Measurements from ENCODE around the gene M6PR.
"Not testable (repeated sequence)": the region's sequence is repeated elsewhere in the genome, so short reads cannot be mapped to it uniquely, and the experiment has no call there.

M6PR gene

DNA sequence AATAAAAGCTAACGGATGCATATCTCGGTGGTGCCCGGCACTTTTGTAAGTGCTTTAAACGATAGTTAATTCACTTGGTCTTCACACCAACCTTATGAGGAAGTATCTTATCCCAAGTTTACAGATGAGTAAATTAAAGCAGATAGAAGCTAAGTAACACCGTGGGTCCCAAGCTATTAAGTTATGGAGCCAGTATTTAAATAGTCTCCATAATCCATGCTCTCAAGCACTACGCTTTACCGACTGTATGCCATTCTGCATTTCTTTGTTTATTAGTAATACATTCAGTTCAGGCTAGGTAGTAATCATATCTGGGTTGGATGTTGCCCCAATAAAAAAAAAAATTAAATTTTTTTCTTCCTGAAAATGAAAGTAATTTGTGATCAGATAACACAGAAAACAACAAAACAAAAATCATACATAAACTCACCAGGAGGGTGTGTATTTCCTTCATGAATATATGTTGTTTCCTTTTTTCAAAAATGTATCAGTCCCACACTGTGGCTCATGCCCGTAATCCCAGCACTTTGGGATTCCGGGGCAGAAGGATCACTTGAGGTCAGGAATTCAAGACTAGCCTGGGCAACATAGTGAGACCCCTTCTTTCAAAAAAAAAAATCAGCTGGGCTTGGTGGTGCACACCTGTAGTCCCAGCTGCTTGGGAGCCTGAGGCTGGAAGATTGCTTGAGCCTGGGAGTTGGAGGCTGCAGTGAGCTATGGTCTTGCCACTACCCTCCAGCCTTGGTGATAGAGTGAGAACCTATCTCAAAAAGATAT is 1.4 kb upstream of the M6PR start:
- no peak for DNase-seq

DNA sequence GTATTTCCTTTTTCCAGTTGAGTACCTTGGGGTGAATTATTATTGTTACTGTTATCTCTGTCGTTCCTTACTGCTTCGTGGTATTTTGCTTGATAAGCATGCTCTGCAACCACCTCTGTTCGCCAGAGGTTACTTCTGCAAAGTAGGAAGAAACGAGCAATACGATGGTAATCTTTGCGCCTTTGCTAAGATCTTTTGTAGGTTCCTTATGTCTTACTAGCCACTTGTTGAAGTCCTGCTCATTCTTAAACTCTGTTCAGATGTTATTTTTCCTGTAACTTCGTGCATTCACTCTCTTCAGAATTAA is 729 bp upstream of the M6PR start:
- DNase-seq = peak in 1 of 2 experiments; percentile 28

DNA sequence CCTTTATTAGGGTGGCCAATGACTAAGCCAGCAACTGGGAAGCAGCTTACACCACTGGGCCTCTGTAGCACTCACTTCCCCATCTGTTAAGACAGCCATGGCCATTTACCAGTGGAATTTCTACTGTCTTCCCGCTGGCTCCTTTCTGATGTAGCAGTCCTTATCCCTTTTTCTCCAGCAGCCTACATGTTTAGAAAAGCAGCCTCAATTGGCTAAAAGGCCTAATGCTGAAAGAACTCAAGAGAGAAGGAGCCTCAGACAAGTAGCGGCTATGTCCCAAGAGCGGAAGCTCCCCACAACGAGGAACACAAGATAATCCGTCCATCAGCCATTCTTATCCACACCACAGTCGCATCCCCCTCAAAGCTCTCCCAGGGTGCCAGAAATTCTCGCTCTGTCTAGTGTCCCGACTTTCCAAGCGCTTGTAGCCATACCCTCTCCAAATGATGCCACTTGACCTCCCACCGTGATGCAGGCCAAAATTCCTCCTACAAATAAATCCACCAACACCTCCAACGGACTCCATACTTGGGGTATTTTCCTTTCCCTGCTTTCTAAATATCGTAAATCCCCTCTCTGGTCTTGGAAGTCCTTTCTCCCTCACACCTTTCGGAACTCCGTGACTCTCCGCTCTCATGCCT is 624 bp downstream of the M6PR start:
- DNase-seq = peak in 1 of 2 experiments; percentile 6

DNA sequence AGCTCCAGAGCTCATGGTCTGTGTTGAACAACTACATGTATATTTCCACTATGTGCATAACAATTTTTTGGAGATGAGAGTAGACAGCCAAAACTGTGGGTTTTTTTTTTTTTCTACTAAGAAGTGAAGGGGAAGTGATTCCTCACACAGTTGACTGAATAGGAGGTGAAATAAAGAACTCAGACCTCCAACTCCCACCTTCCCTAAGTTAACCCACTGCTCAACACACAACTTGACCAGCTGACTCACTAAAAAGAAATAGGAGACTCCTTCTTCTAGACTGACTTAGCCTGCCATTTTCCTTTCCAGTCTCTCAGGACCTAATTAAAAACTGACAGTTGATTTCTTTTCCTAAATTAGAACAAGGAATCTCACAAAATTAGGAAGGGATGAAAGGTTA is 1.7 kb downstream of the M6PR start:
- DNase-seq = no peak

DNA sequence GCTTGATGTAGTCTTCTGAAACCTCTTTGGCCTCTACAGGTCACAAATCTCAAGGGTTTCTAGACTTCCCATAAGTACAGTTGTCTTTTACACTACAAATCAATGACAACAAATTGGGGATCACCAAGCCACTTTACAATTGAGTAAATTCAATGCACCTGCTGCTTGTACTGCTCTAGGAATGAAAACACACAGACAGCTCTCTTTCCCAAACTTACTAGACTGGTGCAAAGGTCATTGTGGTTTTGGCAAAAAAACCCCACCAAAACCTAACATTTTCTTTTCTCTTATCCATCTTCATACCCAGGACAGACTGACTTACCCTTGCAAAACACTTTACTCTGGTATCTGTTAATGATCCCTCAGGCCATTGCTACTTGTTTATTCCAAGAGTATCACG is 2.7 kb downstream of the M6PR start:
- DNase-seq = no peak

DNA sequence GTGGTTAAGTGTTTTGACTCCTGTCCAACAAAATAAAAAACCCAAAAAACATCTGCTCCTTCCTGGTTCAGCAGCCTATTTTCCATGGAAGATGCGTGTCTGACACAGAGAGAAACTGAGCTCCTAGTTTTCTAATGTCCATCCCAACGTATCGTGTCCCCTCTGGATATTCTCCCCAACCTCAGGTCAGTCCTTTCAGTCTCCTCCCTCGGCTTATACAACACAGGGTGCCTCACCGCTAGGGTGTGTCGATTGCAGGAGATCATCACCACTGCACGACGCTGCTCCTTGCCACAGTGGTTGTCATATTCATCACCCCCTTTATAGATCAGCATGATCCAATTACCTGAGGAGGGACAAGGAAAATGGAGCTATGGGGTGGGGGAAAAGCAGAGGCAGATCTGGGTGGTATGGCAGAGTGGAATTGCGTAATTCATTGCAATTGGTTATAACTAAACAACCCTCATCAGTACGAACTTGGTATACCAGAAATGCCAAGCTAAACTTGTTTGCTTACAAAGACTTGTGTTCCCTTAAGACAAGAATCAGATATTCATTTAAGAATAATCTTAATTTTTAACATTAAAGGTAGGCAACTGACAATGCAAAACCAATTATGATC is 5.8 kb downstream of the M6PR start:
- DNase-seq = no peak

DNA sequence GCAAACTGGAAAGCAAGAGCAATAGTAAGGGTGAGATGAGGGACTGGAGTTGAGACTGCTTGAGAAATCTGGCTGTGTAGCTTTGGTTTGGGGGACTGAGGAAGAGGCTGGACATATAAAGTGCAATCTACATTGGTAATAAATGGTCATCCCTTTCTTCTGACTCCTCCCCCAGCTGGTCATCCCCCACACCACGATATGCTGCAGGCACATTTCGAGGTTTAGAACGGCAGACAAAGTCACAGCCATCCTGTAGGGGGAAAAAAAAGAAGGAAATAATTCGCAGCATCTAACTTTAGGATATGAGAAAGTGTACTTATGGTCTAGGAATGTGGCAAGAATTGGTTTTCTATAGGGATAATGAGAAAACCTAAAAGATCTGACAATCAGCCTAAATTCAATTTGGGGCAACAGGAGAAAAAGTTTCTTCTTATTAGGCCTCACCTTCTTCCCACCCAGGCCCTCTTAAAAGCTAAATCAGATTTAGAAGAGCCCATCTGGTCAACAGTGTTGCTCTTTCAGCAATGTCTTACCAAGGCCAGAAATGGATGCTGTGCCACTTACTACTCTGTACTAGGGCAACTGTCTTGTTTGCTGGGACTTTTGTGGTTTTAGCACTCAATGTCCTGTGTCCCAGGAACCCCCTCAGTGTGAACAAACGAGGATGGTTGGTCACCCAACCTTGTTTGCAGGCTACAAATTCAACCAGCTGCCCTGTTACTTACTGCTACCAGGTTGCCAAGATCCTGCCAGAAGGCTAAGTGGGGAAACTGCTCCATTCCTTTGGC is 7.6 kb downstream of the M6PR start:
- DNase-seq = no peak

DNA sequence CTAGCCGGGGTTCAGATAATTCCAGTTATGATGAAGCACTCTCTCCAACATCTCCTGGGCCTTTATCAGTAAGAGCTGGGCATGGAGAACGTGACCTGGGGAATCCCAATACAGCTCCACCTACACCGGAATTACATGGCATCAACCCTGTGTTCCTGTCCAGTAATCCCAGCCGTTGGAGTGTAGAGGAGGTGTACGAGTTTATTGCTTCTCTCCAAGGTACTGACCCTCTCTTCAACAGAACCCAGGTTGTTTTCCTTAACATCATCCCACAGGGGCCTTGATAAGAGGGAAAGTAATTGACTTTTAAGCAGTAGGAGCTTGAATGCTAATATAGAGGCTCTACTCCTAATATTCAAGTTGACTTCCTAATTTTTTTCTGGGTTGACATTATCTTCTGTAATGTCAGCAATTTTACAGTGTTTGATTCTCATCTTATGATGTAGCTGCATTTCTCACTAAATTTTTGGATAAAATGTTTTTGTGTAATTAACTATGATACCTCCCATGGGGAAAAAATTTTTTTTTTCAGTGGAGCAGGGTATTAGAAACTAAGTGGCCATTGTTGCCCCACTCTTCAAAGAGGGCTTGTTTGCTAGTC is 11.5 kb downstream of the M6PR start:
- DNase-seq = not testable (repeated sequence)

DNA sequence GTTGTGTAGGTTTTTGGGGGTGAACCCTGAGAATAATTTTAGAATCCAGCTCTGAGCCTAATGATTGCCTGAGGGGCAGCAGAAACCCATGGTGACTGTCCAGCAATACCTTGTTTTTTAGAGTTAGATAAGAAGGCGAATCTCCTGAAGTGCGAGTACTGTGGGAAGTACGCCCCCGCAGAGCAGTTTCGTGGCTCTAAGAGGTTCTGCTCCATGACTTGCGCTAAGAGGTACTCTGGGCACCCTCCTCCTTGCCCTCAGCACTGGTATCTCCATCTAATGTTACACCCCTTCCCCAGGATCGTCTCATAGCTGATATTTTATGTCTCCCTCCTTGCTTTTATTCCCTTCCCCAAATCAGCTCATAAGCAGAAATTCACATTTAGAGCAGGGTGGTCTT is 12.7 kb downstream of the M6PR start:
- no peak for DNase-seq

DNA sequence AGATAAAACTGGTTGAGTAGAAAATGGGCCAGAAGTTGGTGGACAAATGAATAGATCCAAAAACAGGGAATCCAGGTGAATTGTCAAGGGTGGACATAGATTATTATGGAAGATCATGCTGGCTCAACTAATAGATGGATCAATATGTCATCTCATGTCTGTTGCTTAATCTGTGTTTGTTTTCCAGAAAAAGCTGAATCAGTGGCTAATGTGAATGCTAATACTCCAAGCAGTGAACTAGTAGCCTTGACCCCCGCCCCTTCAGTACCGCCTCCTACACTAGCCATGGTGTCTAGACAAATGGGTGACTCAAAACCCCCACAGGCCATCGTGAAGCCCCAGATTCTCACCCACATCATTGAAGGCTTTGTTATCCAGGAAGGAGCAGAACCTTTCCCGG is 15.4 kb downstream of the M6PR start:
- not testable (repeated sequence) for DNase-seq

DNA sequence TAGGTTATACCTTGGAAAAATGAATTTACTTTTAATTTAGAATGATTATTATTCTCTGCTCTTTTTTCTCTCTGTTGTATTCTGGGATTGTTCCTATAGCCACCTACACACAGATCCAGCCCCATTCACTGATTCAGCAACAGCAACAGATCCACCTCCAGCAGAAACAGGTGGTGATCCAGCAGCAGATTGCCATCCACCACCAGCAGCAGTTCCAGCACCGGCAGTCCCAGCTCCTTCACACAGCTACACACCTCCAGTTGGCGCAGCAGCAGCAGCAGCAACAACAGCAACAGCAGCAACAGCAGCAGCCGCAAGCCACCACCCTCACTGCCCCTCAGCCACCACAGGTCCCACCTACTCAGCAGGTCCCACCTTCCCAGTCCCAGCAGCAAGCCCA is 17.0 kb downstream of the M6PR start:
- DNase-seq = not testable (repeated sequence)

DNA sequence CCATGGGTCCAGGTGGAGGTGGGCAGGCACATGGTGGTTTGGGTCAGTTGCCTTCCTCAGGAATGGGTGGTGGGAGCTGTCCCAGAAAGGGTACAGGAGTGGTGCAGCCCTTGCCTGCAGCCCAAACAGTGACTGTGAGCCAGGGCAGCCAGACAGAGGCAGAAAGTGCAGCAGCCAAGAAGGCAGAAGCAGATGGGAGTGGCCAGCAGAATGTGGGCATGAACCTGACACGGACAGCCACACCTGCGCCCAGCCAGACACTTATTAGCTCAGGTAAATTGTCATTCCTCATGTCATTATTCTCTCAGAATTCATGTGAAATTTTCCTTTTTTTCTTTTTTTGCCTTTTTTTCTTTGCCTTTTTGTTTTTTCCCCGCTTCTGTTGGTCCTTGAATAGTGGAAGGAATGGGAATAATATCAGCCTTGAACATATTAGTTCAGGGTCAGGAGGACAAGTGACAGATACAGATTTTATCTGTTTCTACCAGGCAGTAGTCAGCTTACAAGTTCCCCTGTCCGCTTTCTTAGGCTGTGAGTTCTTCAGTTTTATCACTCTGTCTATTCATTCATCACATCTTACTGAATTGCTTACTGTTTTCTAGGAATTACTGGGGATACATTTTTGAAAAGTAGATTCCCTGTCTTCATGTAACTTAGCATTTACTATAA is 18.7 kb downstream of the M6PR start:
- not testable (repeated sequence) for DNase-seq

DNA sequence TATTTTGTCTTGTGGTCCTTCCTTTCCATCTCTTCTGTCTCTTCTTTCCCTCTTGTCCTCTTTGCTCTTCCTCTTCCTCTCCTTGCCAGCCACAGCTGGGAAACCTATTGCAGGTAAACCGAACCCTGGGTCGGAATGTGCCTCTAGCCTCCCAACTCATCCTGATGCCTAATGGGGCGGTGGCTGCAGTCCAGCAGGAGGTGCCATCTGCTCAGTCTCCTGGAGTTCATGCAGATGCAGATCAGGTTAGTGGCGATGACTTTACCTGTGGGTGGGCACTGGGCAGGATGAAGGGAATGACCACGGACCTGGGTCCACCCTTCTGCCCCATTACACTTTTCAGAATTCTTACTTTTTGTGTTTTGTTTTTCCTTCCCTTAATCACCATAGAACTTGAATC is 26.9 kb downstream of the M6PR start:
- DNase-seq = no peak

DNA sequence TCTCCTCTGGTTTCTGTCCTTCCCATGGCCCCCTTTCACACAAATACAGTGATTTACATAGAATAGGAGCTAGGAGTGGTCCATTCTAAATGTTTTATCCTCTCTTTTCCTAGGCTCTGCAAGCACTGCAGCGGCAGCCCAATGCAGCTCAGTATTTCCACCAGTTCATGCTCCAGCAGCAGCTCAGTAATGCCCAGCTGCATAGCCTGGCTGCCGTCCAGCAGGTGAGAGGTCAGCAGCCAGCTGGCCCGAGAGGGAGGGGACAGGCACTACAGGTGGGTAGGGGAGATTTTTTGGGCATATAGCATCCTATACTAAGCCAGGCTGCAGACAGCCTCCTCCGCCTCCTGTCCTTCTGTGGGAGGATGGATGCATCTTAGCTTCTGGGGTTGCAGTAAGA is 29.8 kb downstream of the M6PR start:
- DNase-seq = not testable (repeated sequence)

DNA sequence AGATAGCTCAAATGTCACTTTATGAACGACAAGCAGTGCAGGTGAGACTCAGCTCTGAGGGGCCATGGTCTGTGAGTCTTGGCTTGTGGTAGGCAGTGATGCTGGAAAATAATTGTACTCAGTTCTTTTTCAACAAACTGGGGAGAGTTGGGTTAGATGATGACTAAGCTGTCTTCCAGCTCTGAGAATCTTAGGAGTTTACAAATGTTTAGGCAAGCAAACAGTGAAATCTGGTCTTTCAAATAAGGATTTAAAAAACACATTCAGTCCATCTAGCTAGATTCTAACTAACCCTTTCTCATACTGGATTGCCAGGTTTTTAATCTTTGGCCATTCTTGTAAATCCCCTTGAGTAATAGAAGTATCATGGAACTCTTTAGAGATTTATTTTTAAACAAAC is 31.7 kb downstream of the M6PR start:
- no peak for DNase-seq

DNA sequence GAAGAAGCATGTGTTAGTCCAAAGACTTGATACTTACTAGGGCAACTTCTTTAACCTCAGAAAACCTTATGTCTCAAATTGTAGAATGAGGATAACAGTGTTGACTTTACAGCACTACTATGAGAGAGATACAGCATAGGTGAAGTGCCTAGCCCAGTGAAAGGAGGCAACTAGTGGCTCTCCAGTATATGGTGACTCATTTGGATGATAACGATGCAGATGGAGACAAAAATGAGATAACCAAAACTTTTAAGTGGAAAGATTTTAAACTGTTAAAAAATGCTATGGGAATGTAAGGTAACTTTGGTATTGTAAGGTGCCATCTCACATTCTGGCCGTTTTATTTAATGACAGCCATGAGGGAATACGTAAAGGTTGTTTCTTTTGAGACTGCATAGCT is 32.4 kb downstream of the M6PR start:
- DNase-seq = no peak

DNA sequence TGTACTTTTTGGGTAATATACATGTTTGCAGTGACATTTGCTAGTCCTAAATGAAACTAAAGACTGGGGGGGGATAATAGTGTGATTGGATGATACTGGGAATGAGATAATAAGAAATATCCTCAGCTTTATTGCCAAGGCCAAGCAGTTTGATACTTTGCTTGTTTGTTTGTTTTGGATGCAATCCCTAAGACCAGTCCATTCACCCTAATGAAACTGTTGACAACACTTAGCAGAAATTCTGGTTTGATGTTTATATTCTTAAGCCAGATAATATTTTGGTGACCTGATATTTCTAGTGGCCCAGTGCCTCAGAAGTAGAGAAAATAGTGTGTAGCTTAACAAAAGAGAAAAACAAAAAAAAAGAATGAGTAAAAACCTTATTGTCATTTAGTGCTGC is 33.3 kb downstream of the M6PR start:
- DNase-seq = no peak

DNA sequence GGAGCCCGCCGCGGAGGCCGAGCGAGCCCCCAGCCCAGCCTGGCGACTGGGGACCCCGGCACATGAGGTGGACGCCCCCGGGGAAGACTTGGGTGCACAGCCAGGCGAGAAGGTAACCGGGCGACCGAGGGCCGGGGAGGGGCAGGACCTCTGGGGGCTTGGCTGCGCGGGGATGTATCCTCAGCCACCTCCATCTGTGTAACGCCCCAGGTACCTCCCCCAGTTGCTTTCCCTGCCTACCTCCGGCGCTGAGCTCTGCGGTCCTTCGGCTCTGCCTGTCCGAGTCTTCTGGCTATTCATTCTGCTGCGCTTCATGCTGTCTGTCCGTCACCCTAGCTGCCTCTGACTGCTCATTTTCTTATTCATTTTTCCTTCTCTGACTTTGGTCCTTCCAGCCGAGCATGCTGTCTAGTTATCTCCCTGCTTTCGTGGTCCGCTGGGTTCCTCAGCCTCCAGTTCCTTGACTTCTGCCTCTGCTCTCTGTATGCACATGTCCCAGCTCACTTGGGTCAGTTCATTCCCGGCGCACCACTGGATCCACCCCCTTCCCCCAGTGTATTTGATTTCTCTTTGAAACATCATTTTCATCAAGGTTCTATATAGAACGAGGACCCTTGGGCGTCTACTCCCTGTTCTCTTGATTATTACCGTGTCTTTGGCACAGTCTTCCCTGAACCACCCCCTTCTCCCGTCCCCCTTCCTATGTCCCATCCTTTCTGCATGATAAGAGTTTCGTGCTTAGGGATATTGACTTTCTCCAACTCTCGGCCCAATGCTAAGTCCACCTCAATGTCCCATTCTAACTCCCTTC is 34.5 kb downstream of the M6PR start:
- DNase-seq = peak; percentile 44 to 65

DNA sequence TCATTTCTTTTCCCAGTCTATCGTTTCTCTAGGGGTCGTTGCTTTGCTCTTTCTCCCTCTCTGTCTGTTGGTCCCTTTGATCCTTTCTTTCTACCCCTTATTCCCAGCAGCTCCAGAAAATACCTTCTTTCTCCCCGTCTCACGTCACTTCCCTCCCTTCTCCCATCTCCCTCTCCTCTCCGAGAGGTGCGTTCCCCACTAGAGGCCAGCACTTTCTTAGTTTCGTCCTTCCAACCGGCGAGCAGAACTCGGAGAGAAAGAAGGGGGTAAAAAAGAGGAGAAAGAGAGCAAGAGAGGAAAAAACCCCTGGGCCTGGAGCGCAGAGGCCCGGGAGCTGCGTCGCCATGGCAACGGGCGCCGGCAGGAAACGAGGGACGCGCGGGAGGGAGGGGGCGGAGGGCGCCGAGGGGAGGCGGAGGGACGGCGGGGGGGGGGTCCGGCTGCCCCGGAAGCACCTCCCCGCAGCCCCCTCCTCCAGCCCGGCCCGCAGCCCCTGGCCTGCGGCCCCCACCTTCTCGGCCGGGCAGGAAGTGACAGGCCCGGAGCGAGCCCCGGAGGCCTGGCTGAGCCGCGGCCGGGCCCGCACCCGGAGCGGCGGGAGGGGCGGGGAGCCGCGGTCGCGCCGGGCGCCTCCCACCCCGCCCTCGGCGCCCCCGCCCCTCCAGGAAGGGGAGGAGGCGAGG is 35.3 kb downstream of the M6PR start, which contains the start of gene PHC1:
PHC1 (plus strand) TSS at position 477 of the 683 bp plus-strand sequence. CDS start 3,169 bp downstream, outside the sequence.
- DNase-seq = peak; percentile 83 to 85

DNA sequence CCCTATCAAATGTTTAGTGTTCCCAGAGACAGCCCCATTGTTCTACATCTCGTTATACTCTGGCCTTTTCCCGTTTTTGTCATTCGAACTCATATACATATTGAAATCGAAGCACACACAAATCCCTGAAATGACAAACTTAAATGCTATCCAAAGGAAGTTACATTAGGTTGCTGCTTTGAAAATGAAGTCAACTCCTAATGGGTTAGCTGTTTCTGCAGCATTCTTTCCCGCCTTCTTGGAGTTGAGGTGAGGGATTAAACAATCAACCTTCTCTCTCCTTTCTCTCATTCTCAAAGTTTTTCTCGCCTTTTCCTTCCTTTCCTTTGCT is 35.8 kb downstream of the M6PR start:
- DNase-seq = peak in 1 of 2 experiments; percentile 47

DNA sequence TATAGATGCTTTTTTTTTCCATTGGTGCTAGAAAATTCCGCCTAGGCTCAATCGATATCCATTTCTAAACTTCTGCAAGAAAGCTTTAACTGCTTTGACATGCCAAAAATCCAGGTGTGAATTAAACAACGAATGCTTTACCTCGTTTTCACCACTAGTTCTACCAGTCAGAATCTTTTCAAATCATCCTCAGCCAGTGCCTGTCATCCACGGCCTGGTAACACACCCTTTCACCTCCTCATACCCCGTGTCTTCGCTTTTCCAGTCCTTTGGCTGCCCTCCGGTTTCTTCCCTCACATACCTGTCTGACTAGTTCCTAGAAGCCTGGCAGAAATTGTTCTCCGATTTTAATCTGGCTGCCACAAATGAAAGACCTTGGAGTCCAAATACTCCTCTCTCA is 36.5 kb downstream of the M6PR start:
- peak in 1 of 2 experiments; percentile 26 for DNase-seq
